HEK293 (cell line): Measurements from ENCODE around the gene NPPB.

Experiments
- CTCF ChIA-PET: fragments of 350-600 bp; formaldehyde crosslinking; extraction: SDS; loops from one replicate; lab custom pipeline; 2021; ENCODE audit warnings: antibody characterized with exemption; lab: Yijun Ruan, JAX
- POLR2A ChIA-PET: fragments of 300-600 bp; formaldehyde crosslinking; extraction: SDS; loops from one replicate; lab custom pipeline; 2020; ENCODE audit warnings: antibody characterized with exemption, inconsistent platforms; lab: Yijun Ruan, JAX
- H3K27ac ChIP-seq: fragments of 200-500 bp; sonication (Bioruptor generic); 2 replicates; pipeline ENCODE4 v1.5.1; 2014; ENCODE audit warnings: low read depth, low read length, control low read depth, inconsistent platforms; ENCODE audit errors: extremely low read depth
- H3K36me3 ChIP-seq, 2 experiments: fragments of 200-500 bp in 1 of 2; sonication (Bioruptor generic) in 1 of 2; 1 replicate in 1 of 2; 2 replicates in 1 of 2; pipeline ENCODE4 v1.5.1; 2014 to 2017; ENCODE audit warnings: inconsistent platforms in 2 of 2, low read length in 2 of 2; ENCODE audit not compliant: control insufficient read depth in 2 of 2, insufficient read depth in 1 of 2
- H3K4me1 ChIP-seq: fragments of 200-500 bp; sonication (Bioruptor generic); 2 replicates; pipeline ENCODE4 v1.5.1; 2014; ENCODE audit warnings: mild to moderate bottlenecking, low read length, inconsistent platforms; ENCODE audit not compliant: control insufficient read depth, insufficient read depth
- H3K4me3 ChIP-seq: 2 replicates; pipeline ENCODE4 v1.5.1; 2011; ENCODE audit warnings: low read depth, mild to moderate bottlenecking, control low read depth, low read length, moderate library complexity
- H3K9me3 ChIP-seq: fragments of 200-500 bp; sonication (Bioruptor generic); 2 replicates; pipeline ENCODE4 v1.5.1; 2014; ENCODE audit warnings: low read depth, low read length, inconsistent platforms; ENCODE audit not compliant: control insufficient read depth, insufficient read depth
- GLIS1 ChIP-seq: fragments of 450-650 bp; formaldehyde crosslinking; IDR thresholded peaks from 2 replicates; pipeline ENCODE4 v1.5.1; 2016; ENCODE audit warnings: missing biosample characterization, missing genetic modification characterization
- PRDM1 ChIP-seq: fragments of 450-650 bp; formaldehyde crosslinking; IDR thresholded peaks from 2 replicates; pipeline ENCODE4; 2016; ENCODE audit warnings: missing biosample characterization, missing genetic modification characterization
- SCRT2 ChIP-seq: fragments of 450-650 bp; formaldehyde crosslinking; IDR thresholded peaks from 2 replicates; pipeline ENCODE4 v1.5.1; 2016; ENCODE audit warnings: missing biosample characterization, missing genetic modification characterization
- ZBTB20 ChIP-seq: fragments of 450-650 bp; formaldehyde crosslinking; IDR thresholded peaks from 2 replicates; pipeline ENCODE4 v1.5.1; 2016; ENCODE audit warnings: missing biosample characterization, missing genetic modification characterization
- ZFP41 ChIP-seq: fragments of 450-650 bp; formaldehyde crosslinking; IDR thresholded peaks from 2 replicates; pipeline ENCODE4 v1.5.1; 2016; ENCODE audit warnings: missing biosample characterization, missing genetic modification characterization, borderline replicate concordance
- ZIC2 ChIP-seq: fragments of 450-650 bp; formaldehyde crosslinking; IDR thresholded peaks from 2 replicates; pipeline ENCODE4 v1.5.1; 2016; ENCODE audit warnings: missing biosample characterization, missing genetic modification characterization
- ZNF16 ChIP-seq: fragments of 450-650 bp; formaldehyde crosslinking; IDR thresholded peaks from 2 replicates; pipeline ENCODE4 v1.5.1; 2016; ENCODE audit warnings: low read depth, missing biosample characterization, missing genetic modification characterization
- ZNF239 ChIP-seq: fragments of 450-650 bp; formaldehyde crosslinking; IDR thresholded peaks from 2 replicates; pipeline ENCODE4 v1.5.1; 2016; ENCODE audit warnings: missing biosample characterization, missing genetic modification characterization
- ZNF510 ChIP-seq: fragments of 450-650 bp; formaldehyde crosslinking; IDR thresholded peaks from 2 replicates; pipeline ENCODE4 v1.5.1; 2018; ENCODE audit warnings: mild to moderate bottlenecking, missing genetic modification characterization, missing biosample characterization; ENCODE audit not compliant: insufficient replicate concordance
- ZNF571 ChIP-seq: fragments of 450-650 bp; formaldehyde crosslinking; IDR thresholded peaks from 2 replicates; pipeline ENCODE4 v1.5.0; 2017; ENCODE audit warnings: missing biosample characterization, missing genetic modification characterization
- ZNF621 ChIP-seq: fragments of 450-650 bp; formaldehyde crosslinking; IDR thresholded peaks from 2 replicates; pipeline ENCODE4 v1.5.1; 2017; ENCODE audit warnings: missing biosample characterization, missing genetic modification characterization
- ZNF654 ChIP-seq: fragments of 450-650 bp; formaldehyde crosslinking; IDR thresholded peaks from 2 replicates; pipeline ENCODE4 v1.5.1; 2016; ENCODE audit warnings: low read depth, missing biosample characterization, missing genetic modification characterization
- ZNF660 ChIP-seq: fragments of 450-650 bp; IDR thresholded peaks from 2 replicates; pipeline ENCODE4 v1.5.1; 2018; ENCODE audit warnings: missing biosample characterization, mild to moderate bottlenecking, missing genetic modification characterization
- ZNF776 ChIP-seq: fragments of 450-650 bp; formaldehyde crosslinking; IDR thresholded peaks from 2 replicates; pipeline ENCODE4 v1.5.0; 2017; ENCODE audit warnings: missing biosample characterization, missing genetic modification characterization, borderline replicate concordance
- ZNF792 ChIP-seq: fragments of 450-650 bp; formaldehyde crosslinking; IDR thresholded peaks from 2 replicates; pipeline ENCODE4 v1.5.1; 2016; ENCODE audit warnings: missing biosample characterization, missing genetic modification characterization
- TF ChIP-seq, protein P1 (sequence below): fragments of 450-650 bp; formaldehyde crosslinking; IDR thresholded peaks from 2 replicates; pipeline ENCODE4 v1.5.1; 2016; ENCODE audit warnings: missing biosample characterization, missing genetic modification characterization, low read depth
- TF ChIP-seq, protein P2 (sequence below): IDR thresholded peaks from 2 replicates; pipeline ENCODE4 v1.6.1; 2011; ENCODE audit warnings: mild to moderate bottlenecking, low read depth, low read length, borderline replicate concordance
- TF ChIP-seq, protein P3 (sequence below): fragments of 450-650 bp; formaldehyde crosslinking; IDR thresholded peaks from 2 replicates; pipeline ENCODE4 v1.5.1; 2016; ENCODE audit warnings: missing biosample characterization, missing genetic modification characterization
- TF ChIP-seq, protein P4 (sequence below): fragments of 450-650 bp; formaldehyde crosslinking; optimal IDR thresholded peaks from 2 replicates; pipeline ENCODE3; 2016; ENCODE audit warnings: missing biosample characterization, mild to moderate bottlenecking, missing genetic modification characterization
- TF ChIP-seq, protein P5 (sequence below): fragments of 450-650 bp; formaldehyde crosslinking; IDR thresholded peaks from 2 replicates; pipeline ENCODE4 v1.5.1; 2016; ENCODE audit warnings: missing biosample characterization, missing genetic modification characterization

The NPPB gene

DNA sequence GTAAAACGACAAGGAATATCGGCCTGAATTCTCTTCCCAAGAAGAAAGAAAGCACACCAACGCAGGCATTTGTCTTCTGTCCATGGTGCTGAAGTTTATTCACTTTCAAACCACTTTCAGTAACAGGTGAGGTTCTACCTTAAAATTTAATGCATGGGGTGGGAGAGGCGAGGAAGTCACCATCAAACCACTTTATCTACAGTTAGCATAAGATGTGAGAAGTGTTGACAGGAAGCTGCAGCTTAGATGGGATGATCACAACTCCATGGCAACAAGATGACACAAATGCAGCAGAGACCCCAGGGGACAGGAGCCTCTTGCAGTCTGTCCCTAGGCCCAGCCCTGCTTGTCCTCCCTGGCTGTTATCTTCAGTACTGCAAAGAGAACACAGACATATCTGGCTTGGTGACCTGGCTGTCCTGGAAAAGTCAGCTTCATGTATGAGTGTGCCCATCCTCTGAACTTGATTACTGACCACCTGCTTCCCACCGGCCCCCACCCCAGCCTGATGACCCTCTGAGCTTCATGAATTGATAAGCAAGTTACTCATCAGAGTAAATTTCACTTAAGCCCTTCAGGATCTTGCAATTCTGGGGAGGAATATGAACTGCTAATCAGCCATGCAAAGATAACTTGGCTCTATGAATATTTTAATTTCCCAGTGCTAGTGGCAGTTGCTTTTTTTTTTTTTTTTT lies 13.0 kb downstream of the NPPB start:
- Histone ChIP-seq H3K4me1 (no peaks in the 10 kb centered on the region), H3K9me3 (no peaks in the 10 kb centered on the region), H3K27ac (no peak overlapping the region), H3K36me3 (peaks cover 0 to 53% of the 10 kb centered on the region in 2 experiments; a peak in 1 of 3 replicates), H3K4me3 (no peak overlapping the region)
- CTCF ChIA-PET: interaction anchor here (1.3 to 12.5 kb wide), 3 partner anchors 37 to 54 kb away, joined by 4 to 114 read pairs (median 6); no protein-coding TSS in a partner anchor
- POLR2A ChIA-PET: no interaction called here
- TF ChIP-seq, protein P1, sequence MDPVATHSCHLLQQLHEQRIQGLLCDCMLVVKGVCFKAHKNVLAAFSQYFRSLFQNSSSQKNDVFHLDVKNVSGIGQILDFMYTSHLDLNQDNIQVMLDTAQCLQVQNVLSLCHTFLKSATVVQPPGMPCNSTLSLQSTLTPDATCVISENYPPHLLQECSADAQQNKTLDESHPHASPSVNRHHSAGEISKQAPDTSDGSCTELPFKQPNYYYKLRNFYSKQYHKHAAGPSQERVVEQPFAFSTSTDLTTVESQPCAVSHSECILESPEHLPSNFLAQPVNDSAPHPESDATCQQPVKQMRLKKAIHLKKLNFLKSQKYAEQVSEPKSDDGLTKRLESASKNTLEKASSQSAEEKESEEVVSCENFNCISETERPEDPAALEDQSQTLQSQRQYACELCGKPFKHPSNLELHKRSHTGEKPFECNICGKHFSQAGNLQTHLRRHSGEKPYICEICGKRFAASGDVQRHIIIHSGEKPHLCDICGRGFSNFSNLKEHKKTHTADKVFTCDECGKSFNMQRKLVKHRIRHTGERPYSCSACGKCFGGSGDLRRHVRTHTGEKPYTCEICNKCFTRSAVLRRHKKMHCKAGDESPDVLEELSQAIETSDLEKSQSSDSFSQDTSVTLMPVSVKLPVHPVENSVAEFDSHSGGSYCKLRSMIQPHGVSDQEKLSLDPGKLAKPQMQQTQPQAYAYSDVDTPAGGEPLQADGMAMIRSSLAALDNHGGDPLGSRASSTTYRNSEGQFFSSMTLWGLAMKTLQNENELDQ: no peak
- TF ChIP-seq ZNF621 (tag by site-specific recombination) (no peak), ZFP41 (no peak), ZIC2 (tag by site-specific recombination) (no peak), ZNF571 (tag by site-specific recombination) (no peak), ZNF776 (tag by site-specific recombination) (no peak), ZNF510 (no peak), ZNF239 (no peak), SCRT2 (tag by site-specific recombination) (peak; percentile 45; the same call in 1 of the 2 replicates), PRDM1 (tag by site-specific recombination) (peak; percentile 44; the same call in 1 of the 2 replicates), ZNF654 (tag by site-specific recombination) (no peak)
- TF ChIP-seq, protein P2, sequence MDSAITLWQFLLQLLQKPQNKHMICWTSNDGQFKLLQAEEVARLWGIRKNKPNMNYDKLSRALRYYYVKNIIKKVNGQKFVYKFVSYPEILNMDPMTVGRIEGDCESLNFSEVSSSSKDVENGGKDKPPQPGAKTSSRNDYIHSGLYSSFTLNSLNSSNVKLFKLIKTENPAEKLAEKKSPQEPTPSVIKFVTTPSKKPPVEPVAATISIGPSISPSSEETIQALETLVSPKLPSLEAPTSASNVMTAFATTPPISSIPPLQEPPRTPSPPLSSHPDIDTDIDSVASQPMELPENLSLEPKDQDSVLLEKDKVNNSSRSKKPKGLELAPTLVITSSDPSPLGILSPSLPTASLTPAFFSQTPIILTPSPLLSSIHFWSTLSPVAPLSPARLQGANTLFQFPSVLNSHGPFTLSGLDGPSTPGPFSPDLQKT: no peak
- TF ChIP-seq, protein P3, sequence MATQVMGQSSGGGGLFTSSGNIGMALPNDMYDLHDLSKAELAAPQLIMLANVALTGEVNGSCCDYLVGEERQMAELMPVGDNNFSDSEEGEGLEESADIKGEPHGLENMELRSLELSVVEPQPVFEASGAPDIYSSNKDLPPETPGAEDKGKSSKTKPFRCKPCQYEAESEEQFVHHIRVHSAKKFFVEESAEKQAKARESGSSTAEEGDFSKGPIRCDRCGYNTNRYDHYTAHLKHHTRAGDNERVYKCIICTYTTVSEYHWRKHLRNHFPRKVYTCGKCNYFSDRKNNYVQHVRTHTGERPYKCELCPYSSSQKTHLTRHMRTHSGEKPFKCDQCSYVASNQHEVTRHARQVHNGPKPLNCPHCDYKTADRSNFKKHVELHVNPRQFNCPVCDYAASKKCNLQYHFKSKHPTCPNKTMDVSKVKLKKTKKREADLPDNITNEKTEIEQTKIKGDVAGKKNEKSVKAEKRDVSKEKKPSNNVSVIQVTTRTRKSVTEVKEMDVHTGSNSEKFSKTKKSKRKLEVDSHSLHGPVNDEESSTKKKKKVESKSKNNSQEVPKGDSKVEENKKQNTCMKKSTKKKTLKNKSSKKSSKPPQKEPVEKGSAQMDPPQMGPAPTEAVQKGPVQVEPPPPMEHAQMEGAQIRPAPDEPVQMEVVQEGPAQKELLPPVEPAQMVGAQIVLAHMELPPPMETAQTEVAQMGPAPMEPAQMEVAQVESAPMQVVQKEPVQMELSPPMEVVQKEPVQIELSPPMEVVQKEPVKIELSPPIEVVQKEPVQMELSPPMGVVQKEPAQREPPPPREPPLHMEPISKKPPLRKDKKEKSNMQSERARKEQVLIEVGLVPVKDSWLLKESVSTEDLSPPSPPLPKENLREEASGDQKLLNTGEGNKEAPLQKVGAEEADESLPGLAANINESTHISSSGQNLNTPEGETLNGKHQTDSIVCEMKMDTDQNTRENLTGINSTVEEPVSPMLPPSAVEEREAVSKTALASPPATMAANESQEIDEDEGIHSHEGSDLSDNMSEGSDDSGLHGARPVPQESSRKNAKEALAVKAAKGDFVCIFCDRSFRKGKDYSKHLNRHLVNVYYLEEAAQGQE (tag by site-specific recombination): peak; percentile 93

DNA sequence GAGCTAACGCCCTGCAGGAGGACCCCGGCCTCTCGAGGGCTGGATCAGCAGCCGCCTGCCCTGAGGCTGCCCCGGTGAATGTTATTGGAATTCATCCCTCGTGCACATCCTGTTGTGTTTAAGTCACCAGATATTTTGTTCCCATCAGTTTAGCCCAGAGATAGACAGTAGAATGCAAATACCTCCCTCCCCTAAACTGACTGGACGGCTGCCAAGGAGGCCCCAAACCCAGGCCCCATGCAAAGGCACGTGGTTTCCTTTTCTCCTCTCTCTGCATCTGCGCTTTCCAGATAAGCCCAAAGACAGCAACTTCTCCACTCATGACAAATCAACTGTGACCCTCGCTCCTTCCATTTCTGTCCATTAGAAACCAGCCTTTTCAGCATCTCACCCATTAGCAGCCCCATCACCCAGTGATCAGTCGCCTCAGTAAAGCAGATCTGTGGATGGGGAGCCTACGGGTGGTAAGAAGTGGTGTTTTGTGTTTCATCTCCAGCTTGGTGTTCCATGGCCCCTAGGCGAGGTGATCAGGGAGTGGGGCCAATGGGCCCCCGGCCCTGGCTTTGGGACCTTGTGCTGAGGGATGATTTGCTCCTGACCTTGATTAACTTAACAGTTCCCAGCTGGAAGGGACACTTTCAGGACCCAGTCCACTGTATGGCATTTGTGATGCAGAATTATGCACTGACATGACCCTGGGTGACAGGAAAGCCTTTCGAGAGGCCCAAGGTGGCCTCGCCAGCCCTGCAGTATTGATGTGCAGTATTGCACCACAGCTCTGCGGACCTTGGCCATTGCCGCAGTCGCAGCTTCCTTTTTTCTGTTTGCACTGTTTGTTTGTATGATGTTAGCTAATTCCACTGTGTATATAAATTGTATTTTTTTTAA lies 16.3 kb downstream of the NPPB start:
- no peak for TF ChIP-seq ZNF16
- TF ChIP-seq ZBTB20 (tag by site-specific recombination): 0 out of 2 replicates have a peak, but pooled peaks have one; percentile 19
- TF ChIP-seq ZNF660 (tag by site-specific recombination): no peak
- TF ChIP-seq GLIS1 (tag by site-specific recombination): peak; percentile 86
- TF ChIP-seq, protein P4, sequence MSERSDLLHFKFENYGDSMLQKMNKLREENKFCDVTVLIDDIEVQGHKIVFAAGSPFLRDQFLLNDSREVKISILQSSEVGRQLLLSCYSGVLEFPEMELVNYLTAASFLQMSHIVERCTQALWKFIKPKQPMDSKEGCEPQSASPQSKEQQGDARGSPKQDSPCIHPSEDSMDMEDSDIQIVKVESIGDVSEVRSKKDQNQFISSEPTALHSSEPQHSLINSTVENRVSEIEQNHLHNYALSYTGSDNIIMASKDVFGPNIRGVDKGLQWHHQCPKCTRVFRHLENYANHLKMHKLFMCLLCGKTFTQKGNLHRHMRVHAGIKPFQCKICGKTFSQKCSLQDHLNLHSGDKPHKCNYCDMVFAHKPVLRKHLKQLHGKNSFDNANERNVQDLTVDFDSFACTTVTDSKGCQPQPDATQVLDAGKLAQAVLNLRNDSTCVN (tag by site-specific recombination): no peak
- TF ChIP-seq, protein P5, sequence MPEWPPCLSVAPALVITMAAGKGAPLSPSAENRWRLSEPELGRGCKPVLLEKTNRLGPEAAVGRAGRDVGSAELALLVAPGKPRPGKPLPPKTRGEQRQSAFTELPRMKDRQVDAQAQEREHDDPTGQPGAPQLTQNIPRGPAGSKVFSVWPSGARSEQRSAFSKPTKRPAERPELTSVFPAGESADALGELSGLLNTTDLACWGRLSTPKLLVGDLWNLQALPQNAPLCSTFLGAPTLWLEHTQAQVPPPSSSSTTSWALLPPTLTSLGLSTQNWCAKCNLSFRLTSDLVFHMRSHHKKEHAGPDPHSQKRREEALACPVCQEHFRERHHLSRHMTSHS (tag by site-specific recombination): no peak
- TF ChIP-seq ZNF792 (tag by site-specific recombination): no peak
- Histone ChIP-seq H3K4me1 (no peaks in the 10 kb centered on the region), H3K36me3 (peaks cover 5 to 83% of the 10 kb centered on the region in 2 experiments; a peak in 2 of 3 replicates), H3K27ac (no peak overlapping the region), H3K9me3 (no peaks in the 10 kb centered on the region), H3K4me3 (no peak overlapping the region)
- POLR2A ChIA-PET: interaction anchor here (3.6 kb wide), 1 partner anchor 66 kb away, joined by 14 read pairs; no protein-coding TSS in a partner anchor
- CTCF ChIA-PET: interaction anchor here (0.8 to 12.5 kb wide), 7 partner anchors 11 to 188 kb away, joined by 3 to 114 read pairs (median 4); no protein-coding TSS in a partner anchor
